HG02870 (cell line): Measurements from ENCODE around the gene AIPL1.
"Not testable (repeated sequence)": the region's sequence is repeated elsewhere in the genome, so short reads cannot be mapped to it uniquely, and the experiment has no call there.

Experiments used
- ATAC-seq: cut with Tn5 transposase; IDR thresholded peaks from one replicate; pipeline ENCODE4 v1.9.1; 2021; ENCODE audit warnings: mild to moderate bottlenecking, moderate library complexity; ENCODE audit not compliant: unreplicated experiment

The AIPL1 gene, protein sequence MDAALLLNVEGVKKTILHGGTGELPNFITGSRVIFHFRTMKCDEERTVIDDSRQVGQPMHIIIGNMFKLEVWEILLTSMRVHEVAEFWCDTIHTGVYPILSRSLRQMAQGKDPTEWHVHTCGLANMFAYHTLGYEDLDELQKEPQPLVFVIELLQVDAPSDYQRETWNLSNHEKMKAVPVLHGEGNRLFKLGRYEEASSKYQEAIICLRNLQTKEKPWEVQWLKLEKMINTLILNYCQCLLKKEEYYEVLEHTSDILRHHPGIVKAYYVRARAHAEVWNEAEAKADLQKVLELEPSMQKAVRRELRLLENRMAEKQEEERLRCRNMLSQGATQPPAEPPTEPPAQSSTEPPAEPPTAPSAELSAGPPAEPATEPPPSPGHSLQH

GRCh38 chr17:6435051-6435450, at the start of gene AIPL1:
TSS of gene AIPL1 (minus strand) at chr17:6435121. CDS start at chr17:6435104, 17 bp downstream.
- ATAC-seq: no peak

DNA sequence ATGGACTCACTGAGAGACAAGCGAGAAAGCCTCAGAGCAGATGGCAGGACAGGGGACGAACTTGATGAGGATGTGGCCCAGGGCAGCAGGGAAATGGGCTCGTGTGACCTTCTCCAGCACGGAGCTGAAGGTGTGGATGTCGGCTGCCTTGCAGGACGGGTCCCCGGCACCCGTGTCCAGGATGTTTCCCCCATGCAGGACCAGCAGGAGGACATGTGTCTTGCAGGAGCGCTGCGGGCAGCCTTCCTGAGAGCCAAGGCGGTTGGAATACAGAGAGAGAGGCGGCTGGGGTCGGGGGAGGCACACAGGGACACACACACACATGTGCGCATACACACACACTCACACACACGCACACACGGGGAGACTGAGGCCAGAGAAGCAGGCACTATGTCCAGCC, 48.6 kb upstream of the AIPL1 start:
- no peak for ATAC-seq

GRCh38 chr17:6482796-6483195, 47.9 kb upstream of the AIPL1 start:
- ATAC-seq: not testable (repeated sequence)

- ATAC-seq: no peak
Measured at GRCh38 chr17:6482105-6482455, 47.2 kb upstream of the AIPL1 start.

- ATAC-seq: no peak
Measured at GRCh38 chr17:6480303-6480675, 45.4 kb upstream of the AIPL1 start.

DNA sequence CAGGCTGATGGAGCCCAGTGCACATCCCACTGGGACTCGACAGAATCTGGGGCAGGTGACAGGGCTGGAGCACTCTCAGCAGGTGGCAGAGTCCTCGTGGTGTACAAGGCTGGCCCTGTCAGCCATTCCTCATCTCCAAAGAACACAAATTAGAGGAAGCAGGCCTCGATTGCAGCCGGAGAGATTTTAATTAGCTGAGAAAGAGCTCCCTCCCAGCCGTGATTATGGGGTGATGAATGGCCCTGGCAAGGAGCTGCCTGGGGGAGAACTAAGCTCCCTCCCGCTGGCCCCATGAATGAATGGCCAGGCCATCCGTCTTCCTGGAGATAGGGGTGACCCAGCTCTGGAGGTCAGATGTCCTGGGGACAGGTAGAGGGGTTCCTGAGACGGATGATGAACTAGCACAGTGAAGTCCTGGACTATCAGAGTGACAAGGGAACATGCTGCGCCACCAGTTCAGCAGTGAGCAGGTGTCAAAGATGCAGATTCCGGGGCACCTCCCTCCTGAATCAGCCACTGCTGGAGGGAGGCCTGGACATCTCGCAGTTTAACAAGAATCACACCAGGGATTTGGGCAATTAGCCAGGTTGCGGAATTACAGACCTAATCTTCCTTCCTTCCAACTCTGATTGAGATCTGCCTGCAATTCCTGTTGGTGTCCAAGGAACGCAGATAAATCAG, 44.8 kb upstream of the AIPL1 start:
- no peak for ATAC-seq

- no peak for ATAC-seq
Measured at GRCh38 chr17:6478486-6478885, 43.6 kb upstream of the AIPL1 start.

DNA sequence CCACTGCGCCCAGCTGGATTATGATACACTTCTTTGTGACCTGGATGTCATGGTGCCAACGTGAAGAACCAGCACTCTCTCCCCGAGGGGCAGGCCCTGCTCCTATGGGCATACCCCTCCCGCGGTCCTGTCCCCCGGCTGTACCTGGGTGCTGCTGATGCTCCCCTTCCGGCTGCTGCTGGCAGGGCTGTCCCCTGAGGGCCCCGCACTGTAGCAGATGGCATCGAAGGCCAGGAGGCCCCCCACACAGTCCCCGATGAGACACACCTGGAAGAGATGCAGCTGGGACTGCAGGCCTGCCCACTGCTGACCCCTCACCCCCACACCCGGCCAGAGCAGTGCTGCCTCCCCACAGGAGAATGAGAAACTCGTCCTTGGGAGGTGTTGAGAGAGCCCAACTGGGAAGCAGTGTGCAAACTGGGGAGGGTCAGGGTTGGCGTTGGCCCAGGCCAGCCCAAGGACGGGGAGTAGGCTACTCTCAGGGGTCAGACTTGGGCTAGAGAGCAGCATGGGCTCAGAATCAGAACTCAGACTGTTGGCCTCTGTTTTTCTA, 43.0 kb upstream of the AIPL1 start:
- no peak for ATAC-seq

DNA sequence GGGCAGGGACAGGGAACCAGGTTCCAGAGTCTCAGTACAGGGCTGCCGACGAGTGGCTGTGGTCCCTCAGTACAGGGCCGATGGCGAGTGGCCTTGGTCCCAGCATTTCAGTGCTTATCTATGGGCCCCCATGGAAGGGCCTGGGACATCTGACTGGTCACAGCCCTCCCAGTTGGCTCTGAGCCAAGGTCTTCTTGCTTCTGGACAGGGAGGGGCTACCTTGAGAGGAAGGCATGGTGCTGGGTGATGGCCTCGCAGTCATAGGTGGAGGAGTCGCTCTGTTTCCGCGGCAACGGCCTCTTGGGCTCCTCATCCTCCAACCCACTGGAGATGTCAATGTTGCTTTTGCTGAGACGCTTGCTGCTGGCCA, 41.9 kb upstream of the AIPL1 start:
- no peak for ATAC-seq

DNA sequence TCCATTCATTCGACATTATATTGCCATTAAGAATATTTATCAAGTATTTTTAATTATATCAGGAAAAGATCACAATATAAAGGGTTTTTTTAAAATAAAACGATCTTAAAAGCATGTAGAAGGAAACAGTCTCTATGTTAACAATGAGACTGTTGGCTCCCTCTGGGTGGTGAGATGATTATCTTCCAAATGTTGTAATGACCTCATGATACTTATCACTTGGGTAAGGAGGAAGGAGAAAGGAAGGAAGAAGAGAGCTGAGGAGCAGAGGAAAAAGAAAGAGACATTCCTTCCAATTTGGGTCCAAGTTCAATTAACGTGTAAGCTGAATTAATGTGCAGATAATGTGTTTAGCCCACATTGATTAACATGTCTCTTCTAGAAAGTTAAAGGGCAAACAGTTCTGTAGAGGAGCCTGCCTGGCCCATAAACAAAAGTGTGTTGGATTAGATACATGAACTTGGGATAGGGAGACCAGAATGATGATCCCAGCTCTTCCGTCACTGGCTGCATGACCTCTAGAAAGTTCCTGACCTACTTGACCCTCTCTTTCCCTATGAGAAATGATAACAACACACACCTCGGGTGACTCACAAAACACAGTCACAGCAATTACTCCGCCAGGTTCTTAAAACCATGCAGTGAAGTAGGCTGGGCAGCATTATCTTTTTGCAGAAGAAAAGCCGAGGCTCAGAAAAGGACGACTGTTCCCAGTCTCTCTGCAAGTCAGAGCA, 41.3 kb upstream of the AIPL1 start:
- no peak for ATAC-seq

- no peak for ATAC-seq
Measured at GRCh38 chr17:6475411-6475810, 40.5 kb upstream of the AIPL1 start.

DNA sequence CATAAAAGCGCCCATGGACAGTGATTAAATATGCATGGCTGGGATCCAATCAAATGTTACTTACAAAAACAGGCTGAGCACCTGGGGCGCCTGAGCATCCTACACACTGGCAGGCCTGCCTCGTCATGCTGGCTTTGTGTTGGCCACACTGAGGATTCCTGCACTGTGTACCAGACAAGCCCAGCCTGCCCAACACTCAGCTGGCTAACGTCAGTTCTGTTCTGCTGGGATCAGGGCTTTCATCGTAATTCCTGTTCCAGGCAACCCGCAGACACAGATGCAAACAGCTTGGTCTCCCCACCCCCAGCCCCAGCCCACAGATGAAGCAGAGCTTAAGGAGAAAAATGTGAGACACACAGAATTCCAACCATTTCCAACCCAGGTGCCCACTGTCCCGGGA, 40.0 kb upstream of the AIPL1 start:
- ATAC-seq: no peak

- ATAC-seq: no peak
Measured at GRCh38 chr17:6474376-6474775, 39.5 kb upstream of the AIPL1 start.

GRCh38 chr17:6473128-6473767, 38.3 kb upstream of the AIPL1 start:
- no peak for ATAC-seq

DNA sequence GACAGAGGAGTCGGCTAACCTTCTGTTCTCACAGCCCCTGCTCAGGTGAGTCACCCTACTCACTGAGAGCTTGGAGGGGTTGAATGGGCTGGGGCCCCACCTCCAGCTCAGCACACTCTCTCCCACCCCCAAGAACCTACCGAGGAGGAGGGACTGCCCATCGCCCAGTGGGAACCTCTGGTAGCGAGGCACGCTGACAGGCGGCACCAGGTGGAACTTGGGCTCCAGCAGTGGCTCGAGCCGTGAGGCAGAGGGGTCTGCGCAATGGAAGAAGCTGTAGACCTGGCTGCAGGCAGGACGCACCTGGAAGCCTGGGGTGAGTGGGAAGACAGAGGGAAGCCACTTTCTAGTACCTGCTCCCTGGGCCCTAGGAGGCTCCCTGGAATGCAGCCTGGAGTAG, 37.6 kb upstream of the AIPL1 start:
- ATAC-seq: no peak

GRCh38 chr17:6471531-6472465, 36.9 kb upstream of the AIPL1 start:
- ATAC-seq: no peak

GRCh38 chr17:6470751-6471521, 36.0 kb upstream of the AIPL1 start:
- no peak for ATAC-seq

GRCh38 chr17:6470146-6470718, 35.3 kb upstream of the AIPL1 start:
- ATAC-seq: no peak
